NCI-H460 (cell line): ENCODE results near the gene NOL3. TPM values are rescaled to one million over a fixed set of nuclear protein-coding genes. Genes with fewer than 3 reads are reported as not detected.

Experiments
- DNase-seq: peaks from one replicate; pipeline ENCODE4 v3.0.0-alpha.2; 2016; ENCODE audit warnings: low read depth; ENCODE audit errors: extremely low read depth
- total RNA-seq: library from RNA; depleted of rRNA; stranded (reverse); fragments of >200 nt; shearing (Covaris generic); gene quantifications from 2 replicates; pipeline ENCODE4 v1.2.3, GENCODE V29; 2014

NOL3 gene
- total RNA-seq, 1 experiment from 2014 or later = 68.2 TPM

- no peak for DNase-seq
Observed at GRCh38 chr16:67202426-67202825, 32.1 kb downstream of the NOL3 start.

- DNase-seq = no peak
Observed at GRCh38 chr16:67202956-67203493, 32.7 kb downstream of the NOL3 start.

- no peak for DNase-seq
Observed at GRCh38 chr16:67204076-67204475, 33.7 kb downstream of the NOL3 start.

- no peak for DNase-seq
Observed at GRCh38 chr16:67206129-67206837, 35.9 kb downstream of the NOL3 start.

- DNase-seq = no peak
Observed at GRCh38 chr16:67206838-67207248, 36.5 kb downstream of the NOL3 start.

- peak; percentile 47 for DNase-seq
Observed at GRCh38 chr16:67207249-67208091, 37.1 kb downstream of the NOL3 start.

GRCh38 chr16:67208154-67208896 is 38.0 kb downstream of the NOL3 start:
- no peak for DNase-seq

GRCh38 chr16:67209565-67209964 is 39.2 kb downstream of the NOL3 start:
- no peak for DNase-seq

- DNase-seq = no peak
Observed at GRCh38 chr16:67210069-67210937, 40.0 kb downstream of the NOL3 start.

GRCh38 chr16:67211674-67212073 is 41.3 kb downstream of the NOL3 start:
- no peak for DNase-seq

- DNase-seq = no peak
Observed at GRCh38 chr16:67212766-67213165, 42.4 kb downstream of the NOL3 start.

GRCh38 chr16:67213197-67214019 is 43.1 kb downstream of the NOL3 start:
- no peak for DNase-seq

GRCh38 chr16:67215706-67216105 is 45.4 kb downstream of the NOL3 start:
- DNase-seq = no peak

- DNase-seq = no peak
Observed at GRCh38 chr16:67216612-67217490, 46.5 kb downstream of the NOL3 start.

- no peak for DNase-seq
Observed at GRCh38 chr16:67223992-67224391, 53.7 kb downstream of the NOL3 start.
